Measurements from ENCODE around the gene AMN.

Gene AMN

GRCh38 chr14:102899516-102899900 is 23.0 kb upstream of the AMN start:
- no peak for DNase-seq

DNA sequence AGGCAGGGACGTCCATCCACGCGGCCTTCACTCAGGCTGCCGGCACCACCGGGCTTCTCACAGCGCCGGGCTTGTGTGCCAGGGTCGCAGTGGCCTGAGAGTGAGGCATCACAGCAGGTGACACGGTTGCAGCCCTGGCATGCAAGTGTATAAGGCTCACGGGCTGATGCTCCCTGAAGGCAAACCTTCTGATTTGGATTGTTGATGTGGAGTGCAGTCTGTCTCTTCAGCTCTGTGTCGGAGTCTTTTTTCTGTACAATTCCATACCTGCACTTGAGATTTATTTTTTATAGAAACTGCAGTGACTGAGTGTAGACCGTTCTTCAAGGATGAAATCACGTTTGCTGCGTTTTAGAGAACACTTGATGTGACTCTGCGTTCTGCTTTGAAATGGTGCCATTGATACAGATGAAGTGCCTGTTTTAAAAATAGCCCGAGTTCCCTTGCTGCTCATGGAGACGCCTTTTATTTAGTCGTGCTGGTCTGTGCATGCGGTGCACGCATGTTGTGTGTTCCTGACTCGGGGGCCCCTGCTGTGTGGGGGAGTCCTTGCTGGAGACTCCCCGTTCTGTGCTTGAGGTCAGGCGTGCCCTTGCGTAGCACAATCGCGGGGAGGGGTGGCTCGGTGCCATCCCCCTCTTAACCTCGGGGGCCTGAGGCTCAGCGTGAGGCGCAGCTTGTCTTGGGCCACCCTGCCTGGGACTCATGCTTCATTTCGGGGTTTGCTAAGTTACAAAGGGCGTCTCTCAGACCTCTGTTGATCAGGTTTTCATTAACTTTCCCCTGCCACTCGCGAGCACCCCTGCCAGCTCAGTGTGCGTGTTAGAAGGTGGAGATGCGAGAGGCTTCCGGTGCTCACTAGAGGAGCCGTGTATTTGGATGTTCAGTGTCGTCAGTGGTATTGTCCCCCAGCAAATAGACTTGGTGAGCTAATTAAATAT is 21.6 kb upstream of the AMN start:
- peak; percentile 35 for DNase-seq

- no peak for DNase-seq
Measured at GRCh38 chr14:102901633-102902032, 20.8 kb upstream of the AMN start.

DNA sequence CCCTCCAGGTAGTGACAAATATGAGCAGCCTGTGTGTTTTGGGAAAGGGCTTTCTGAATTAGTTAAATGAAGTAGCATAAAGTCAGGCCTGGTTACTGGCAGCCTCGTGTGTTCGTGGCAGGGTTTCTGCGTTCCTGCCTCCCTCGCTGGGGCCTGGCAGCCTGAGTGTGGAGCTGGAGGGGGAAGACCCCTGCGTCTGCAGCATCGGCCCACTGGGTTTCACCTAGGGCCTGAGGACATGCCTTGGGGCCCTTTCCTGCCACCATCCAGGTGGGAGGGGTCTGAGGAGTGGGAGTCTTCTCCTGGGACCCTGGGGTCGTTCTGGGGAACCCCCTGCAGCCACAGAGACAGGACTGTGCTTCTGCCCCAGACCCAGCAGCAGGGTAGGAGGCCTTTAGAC is 20.4 kb upstream of the AMN start:
- no peak for DNase-seq

- no peak for DNase-seq
Measured at GRCh38 chr14:102902523-102903247, 19.8 kb upstream of the AMN start.

- DNase-seq: no peak
Measured at GRCh38 chr14:102903248-102903888, 19.1 kb upstream of the AMN start.

DNA sequence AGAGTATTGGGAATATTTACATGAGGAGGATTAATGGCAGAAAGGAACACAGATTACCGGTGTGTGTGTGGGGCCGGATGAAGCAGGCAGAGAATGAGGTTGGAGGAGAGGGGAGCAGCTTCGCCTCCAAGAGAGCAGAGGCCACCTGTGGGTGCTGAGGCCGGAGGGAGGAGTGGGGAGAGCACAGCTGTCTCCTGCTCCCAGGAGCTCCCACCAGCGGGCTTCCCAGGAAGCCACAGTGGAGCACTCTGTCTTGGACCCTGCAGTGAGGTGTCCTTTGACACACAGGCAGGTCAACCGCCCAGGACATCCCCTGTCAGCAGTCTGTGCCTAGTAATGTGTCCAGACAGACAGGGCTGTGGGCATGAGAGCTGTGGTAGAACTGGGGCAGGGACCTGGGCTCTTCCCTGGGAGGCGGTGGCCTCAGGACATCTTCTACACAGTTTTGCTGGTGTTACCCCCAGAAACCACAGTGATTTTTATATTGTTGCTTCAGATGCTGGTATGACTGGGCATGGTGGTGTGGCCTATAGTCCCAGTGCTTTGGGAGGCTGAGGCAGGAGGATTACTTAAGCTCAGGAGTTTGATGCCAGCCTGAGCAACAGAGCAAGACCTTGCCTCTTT is 18.5 kb upstream of the AMN start:
- no peak for DNase-seq

GRCh38 chr14:102905116-102906108 is 17.1 kb upstream of the AMN start:
- DNase-seq: no peak

GRCh38 chr14:102906616-102907302 is 15.7 kb upstream of the AMN start:
- DNase-seq: no peak

- DNase-seq: no peak
Measured at GRCh38 chr14:102907303-102907844, 15.1 kb upstream of the AMN start.

- DNase-seq: no peak
Measured at GRCh38 chr14:102907980-102908730, 14.3 kb upstream of the AMN start.

- DNase-seq: no peak
Measured at GRCh38 chr14:102908766-102909455, 13.6 kb upstream of the AMN start.

DNA sequence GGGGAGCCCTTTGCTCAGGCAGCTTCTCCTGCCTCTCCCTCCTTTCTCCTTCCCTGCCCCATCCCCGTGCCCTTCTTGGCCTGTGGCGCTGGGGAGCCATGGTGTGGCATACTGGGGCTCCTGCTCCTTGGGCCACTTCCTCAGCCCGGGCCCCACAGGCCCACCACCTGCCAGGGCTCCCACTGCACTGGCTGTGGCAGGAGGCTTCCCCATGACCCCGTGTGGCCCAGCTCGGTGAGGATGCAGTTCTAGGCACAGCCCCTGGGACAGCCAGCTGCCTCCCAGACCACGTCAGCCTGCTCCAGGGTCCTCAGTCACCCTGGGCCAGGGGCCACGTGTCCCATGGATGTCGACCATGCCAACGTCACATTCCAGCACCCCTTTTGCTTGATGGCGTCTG is 13.0 kb upstream of the AMN start:
- DNase-seq: no peak

GRCh38 chr14:102909911-102910310 is 12.6 kb upstream of the AMN start:
- DNase-seq: no peak

DNA sequence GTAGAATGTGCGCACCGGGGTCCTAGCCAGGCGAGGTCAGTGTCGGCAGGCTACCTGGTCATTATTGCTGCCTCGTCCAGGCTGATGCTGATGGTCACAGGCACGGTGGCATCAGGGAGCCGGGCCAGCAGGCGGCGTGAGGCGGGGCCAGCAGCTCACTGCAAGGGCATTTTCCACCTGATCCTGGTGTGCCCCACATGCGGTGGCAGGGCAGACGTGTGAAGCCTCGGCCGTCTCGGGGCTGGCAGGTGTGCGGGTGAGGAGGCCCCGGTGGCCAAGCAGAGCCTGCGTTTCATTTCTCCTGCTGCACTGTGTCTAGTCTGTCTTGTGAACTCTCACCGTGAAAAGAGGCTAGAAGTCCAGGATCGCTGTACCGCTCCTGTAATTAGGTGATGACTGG is 12.0 kb upstream of the AMN start:
- no peak for DNase-seq

DNA sequence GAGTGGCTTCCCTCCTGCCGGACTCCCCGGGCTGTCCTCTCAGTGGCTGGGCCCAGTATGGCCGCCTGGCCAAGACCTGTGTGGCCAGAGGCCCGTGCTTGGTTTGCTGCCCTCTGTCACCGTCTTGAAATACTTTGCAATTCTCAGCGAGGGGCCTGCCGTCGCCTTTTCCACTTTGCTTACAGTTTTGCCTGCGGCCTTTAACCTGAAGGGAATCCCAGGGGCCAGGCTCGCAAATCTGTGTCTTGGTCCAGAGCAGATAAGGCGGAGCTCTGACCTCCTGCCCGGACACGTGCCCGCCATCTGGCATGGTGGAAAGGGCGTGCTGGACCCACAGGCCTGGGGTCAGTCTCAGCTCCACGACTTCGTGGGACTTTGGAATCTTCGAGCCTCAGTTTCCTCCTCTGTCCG is 10.9 kb upstream of the AMN start:
- DNase-seq: no peak

- DNase-seq: no peak
Measured at GRCh38 chr14:102911991-102912761, 10.3 kb upstream of the AMN start.

DNA sequence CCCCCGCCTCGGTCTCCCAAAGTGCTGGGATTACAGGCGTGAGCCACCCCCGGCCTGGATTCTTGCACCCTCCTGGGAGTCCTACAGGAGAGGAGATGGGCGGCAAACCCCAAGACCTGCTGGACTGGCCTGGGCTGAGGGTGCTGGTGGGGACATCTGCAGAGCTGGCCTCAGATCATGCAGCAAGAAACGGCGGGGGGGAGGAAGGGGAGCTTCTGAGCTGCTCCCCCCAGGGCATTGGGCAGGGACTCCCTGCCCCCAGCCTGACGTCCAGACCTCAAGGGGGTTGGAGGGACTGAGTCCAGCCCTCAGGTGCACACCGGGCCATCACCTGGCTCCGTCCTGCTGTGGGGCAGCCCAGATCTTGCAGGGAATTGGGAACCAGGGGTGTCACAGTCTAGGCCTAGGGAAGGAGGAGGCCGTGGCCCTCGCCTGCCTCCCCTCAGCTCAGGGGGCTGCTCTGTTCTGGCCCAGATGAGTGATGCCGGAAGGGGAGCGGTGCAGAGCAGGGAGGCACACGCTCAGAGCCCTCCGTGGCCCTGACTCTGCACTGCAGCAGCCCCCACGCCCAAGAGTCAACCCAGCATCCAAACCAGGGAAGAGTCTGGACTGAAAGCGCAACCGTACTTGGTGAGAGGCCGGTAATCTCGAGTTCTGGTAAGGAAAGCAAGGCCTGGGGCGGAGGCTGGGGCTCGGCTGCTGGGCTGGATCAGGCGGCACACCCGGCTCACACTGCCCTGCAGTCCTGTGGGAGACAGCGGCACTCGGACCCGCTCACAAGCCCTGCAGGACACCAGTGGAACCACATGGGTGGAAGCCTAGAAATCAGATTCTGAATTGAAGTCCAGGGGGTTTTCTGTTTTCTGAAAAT is 8.9 kb upstream of the AMN start:
- no peak for DNase-seq
